COLO668 (cell line): ENCODE measurements around the gene TBC1D9.

Experiments
- DNase-seq: peaks from one replicate; lab custom pipeline; 2025; ENCODE audit not compliant: unreplicated experiment; lab: John Stamatoyannopoulos, UW

The TBC1D9 gene

GRCh38 chr4:140697709-140698560 is 58.2 kb downstream of the TBC1D9 start:
- DNase-seq = no peak

- DNase-seq = no peak
Observed at GRCh38 chr4:140695483-140695882, 60.7 kb downstream of the TBC1D9 start.

- DNase-seq = no peak
Observed at GRCh38 chr4:140693562-140693961, 62.6 kb downstream of the TBC1D9 start.

GRCh38 chr4:140691369-140691768 is 64.8 kb downstream of the TBC1D9 start:
- DNase-seq = no peak

- DNase-seq = no peak
Observed at GRCh38 chr4:140690093-140690492, 66.1 kb downstream of the TBC1D9 start.

- DNase-seq = no peak
Observed at GRCh38 chr4:140689623-140690022, 66.6 kb downstream of the TBC1D9 start.

- DNase-seq = no peak
Observed at GRCh38 chr4:140688711-140689598, 67.2 kb downstream of the TBC1D9 start.

GRCh38 chr4:140686796-140687195 is 69.4 kb downstream of the TBC1D9 start:
- DNase-seq = no peak

- DNase-seq = no peak
Observed at GRCh38 chr4:140684314-140684713, 71.9 kb downstream of the TBC1D9 start.

- no peak for DNase-seq
Observed at GRCh38 chr4:140681201-140681600, 75.0 kb downstream of the TBC1D9 start.

GRCh38 chr4:140680686-140681085 is 75.5 kb downstream of the TBC1D9 start:
- no peak for DNase-seq

GRCh38 chr4:140679576-140679975 is 76.6 kb downstream of the TBC1D9 start:
- DNase-seq = no peak

- DNase-seq = no peak
Observed at GRCh38 chr4:140675599-140676231, 80.5 kb downstream of the TBC1D9 start.

- no peak for DNase-seq
Observed at GRCh38 chr4:140673729-140674128, 82.5 kb downstream of the TBC1D9 start.

GRCh38 chr4:140672416-140672815 is 83.8 kb downstream of the TBC1D9 start:
- DNase-seq = no peak

- DNase-seq = no peak
Observed at GRCh38 chr4:140668111-140668510, 88.1 kb downstream of the TBC1D9 start.

GRCh38 chr4:140666889-140667614 is 89.1 kb downstream of the TBC1D9 start:
- DNase-seq = no peak

GRCh38 chr4:140662082-140662869 is 93.9 kb downstream of the TBC1D9 start:
- no peak for DNase-seq

GRCh38 chr4:140661550-140661949 is 94.6 kb downstream of the TBC1D9 start:
- no peak for DNase-seq
